Muscle of leg (tissue), 11 donors: ENCODE data around the gene NRCAM. TPM values are rescaled to one million over a fixed set of nuclear protein-coding genes. Genes with fewer than 3 reads are reported as not detected.
A peak's percentile ranks its signal among the peaks of the same experiment; 100 is the strongest.

Source experiments
- DNase-seq: peaks from one replicate; pipeline ENCODE4 v3.0.0; 2013
- H3K27ac ChIP-seq: one replicate; pipeline ENCODE4 v1.5.1; 2013; ENCODE audit warnings: mild to moderate bottlenecking, low read length, control low read depth
- H3K27me3 ChIP-seq: one replicate; pipeline ENCODE4 v1.6.1; 2013; ENCODE audit warnings: low read length; ENCODE audit not compliant: control insufficient read depth, insufficient read depth
- H3K36me3 ChIP-seq: one replicate; pipeline ENCODE4 v1.6.1; 2013; ENCODE audit warnings: low read length; ENCODE audit not compliant: control insufficient read depth, insufficient read depth
- H3K4me1 ChIP-seq: one replicate; pipeline ENCODE4 v1.6.1; 2013; ENCODE audit warnings: low read length; ENCODE audit not compliant: control insufficient read depth, insufficient read depth
- H3K4me3 ChIP-seq: one replicate; pipeline ENCODE4 v1.5.1; 2013; ENCODE audit warnings: low read length, control low read depth
- H3K9me3 ChIP-seq: replicated peaks from 2 replicates; pipeline ENCODE4 v1.6.1; 2013; ENCODE audit warnings: low read depth, low read length; ENCODE audit not compliant: control insufficient read depth
- WGBS: methylation state at CpG from one replicate; pipeline ENCODE4 v1.1.5; 2013; ENCODE audit warnings: missing lambda C conversion rate; ENCODE audit not compliant: insufficient coverage; 5-methylcytosine and 5-hydroxymethylcytosine counted together
- polyA plus RNA-seq, 8 donors: library from polyadenylated mRNA; unstranded; fragments of 120-200 nt; gene quantifications; one replicate each; pipeline versions ENCODE4 v1.2.1 to v1.2.3, GENCODE V29; 2013; ENCODE audit warnings: inconsistent platforms in 1 of 8, low replicate concordance in 1 of 8; ENCODE audit not compliant: insufficient read length in 8 of 8, insufficient read depth in 1 of 8
- total RNA-seq: library from RNA; stranded (reverse); fragments of 120-200 nt; gene quantifications from one replicate; pipeline ENCODE4 v1.2.4, GENCODE V29; 2013

NRCAM gene
- total and polyA plus RNA-seq, 9 donors: 17.5 to 35.6 (median 23.3) TPM

DNA sequence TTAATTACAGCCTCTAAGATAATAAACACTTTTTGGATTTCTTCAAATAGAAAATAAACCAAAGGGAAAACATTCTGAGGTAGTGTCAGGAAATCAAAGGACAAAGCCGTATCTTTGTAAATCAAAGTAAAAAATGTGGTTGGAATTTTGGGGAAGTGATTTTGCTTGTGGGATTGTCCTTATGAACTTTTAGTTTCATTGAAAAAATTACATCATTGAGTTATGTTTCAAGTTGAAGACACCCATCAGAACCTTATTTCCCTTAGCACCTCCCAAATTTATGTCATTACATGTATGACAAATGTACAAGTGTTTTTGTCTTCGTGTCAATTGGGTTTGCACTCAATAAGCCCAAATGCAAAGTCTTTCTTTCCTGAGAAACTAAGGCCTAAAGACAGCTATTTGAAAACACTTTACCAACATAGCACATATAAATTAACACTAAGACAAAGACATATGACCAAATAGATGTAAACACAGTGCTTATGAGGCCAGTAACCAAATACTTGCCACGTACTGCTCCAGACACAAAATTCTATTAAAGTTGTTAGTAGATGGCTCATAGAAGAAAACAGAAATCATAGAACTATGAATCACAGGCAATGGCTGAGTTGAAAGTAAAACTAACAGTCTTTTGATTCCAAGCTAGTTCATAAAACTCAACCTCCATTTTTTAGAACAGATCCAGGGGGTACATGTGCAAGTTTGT, 299.2 kb downstream of the NRCAM start:
- Histone ChIP-seq H3K4me3 (no peak overlapping the region), H3K27ac (no peak overlapping the region), H3K9me3 (no peaks in the 10 kb centered on the region), H3K27me3 (no peaks in the 10 kb centered on the region), H3K4me1 (no peaks in the 10 kb centered on the region), H3K36me3 (no peaks in the 10 kb centered on the region)
- DNase-seq: no peak
- WGBS: no CpG with 5 or more reads among the region's 3 CpGs

DNA sequence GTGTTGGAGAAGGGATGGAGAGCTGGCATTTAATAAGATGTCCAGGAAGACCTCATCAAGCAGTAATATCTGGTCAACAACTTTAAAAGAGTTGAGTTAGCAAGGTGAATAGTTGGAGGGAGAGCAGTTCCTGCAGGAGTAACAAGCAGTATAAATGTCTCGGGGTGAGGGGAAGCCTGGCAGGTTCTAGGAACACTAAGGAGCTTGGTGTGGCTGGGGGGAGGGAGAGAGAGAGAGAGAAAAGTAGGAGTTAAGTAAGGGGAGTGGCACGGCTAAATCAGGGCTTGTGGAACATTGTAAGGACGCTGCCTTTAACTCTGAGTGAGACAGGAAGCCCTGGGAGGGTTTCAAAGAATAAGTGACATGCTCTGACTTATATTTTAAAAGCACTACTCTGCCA, 304.0 kb downstream of the NRCAM start:
- H3K36me3 ChIP-seq: no peaks in the 10 kb centered on the region
- H3K9me3 ChIP-seq: no peaks in the 10 kb centered on the region
- no peaks in the 10 kb centered on the region for H3K27me3 ChIP-seq
- 38% methylated on average over 1 of the region's 3 CpGs for WGBS
- DNase-seq: no peak
- no peak overlapping the region for H3K4me3 ChIP-seq
- H3K4me1 ChIP-seq: no peaks in the 10 kb centered on the region
- H3K27ac ChIP-seq: no peak overlapping the region

DNA sequence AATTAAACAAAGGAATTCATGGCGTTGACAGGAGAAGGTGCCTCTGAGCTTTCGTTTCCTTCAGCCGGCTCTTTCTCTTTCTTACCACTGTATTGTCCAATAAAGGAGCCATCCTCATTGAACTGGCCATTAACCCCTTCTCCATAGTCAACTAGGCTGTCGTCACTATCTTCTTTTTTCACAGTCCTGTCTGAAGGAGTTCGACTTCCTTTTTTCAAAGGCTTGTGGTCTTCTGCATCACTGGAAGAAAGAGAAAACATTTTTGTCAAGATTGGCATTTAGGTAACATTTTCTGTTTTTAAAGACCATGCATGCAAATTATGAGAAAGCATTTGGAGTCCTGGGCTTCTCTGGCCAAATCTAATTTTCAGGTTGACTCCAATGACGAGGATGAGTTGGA, 306.3 kb downstream of the NRCAM start:
- peaks cover 7% of the 10 kb centered on the region for H3K4me1 ChIP-seq
- WGBS: 20% methylated on average over 1 of the region's 6 CpGs
- H3K36me3 ChIP-seq: no peaks in the 10 kb centered on the region

DNA sequence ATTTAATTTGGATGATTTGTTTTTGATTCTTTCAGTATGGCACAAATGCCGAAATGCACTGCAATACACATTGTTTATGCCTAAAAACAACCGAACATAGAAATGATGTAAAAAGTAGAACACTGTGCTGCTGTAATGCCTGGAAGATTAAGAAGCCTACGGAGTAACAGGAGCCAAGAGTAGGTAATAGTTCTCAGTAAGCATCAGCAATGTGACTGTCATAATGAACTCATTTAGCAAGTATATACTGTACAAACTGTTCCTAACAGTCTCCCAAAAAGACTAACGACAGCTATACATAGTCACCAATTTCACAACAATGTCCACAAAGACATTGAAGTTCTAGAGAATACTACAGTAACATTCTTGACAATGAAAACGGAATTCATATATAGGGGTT, 307.1 kb downstream of the NRCAM start:
- Histone ChIP-seq H3K4me1 (peaks cover 7% of the 10 kb centered on the region), H3K9me3 (no peaks in the 10 kb centered on the region), H3K27ac (no peak overlapping the region), H3K27me3 (no peaks in the 10 kb centered on the region), H3K36me3 (no peaks in the 10 kb centered on the region), H3K4me3 (no peak overlapping the region)
- no CpG with 5 or more reads among the region's 5 CpGs for WGBS
- DNase-seq: no peak

More for the DNA sequence above, 306.3 kb downstream of the NRCAM start:
- no peaks in the 10 kb centered on the region for H3K27me3 ChIP-seq
- DNase-seq: no peak
- H3K4me3 ChIP-seq: no peak overlapping the region
- H3K27ac ChIP-seq: no peak overlapping the region
- H3K9me3 ChIP-seq: no peaks in the 10 kb centered on the region

DNA sequence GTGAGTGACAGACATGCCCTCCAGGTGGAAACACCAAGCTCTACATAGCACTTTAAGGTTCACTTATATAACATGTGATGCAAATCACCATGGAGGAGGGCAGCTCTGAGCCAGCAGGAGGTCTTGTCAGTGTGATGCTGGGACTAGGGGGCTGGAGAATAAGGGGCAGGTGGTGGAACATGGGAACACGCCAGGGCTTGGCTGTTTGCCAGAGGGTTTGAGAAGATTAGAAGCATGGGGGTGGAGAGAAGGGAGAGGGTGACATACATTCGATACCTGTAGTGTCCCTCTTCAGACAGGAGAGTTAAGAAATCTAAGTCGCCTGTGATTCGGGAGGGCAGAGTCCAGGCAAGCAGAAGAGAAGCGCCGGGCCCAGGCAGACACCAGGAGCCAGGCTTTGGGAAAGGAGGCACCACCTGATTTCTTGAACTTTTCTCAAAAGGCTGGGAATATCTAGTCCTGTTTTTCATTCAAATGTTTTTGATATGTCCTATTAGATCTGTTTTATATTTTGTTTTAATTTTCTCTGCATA, 309.1 kb downstream of the NRCAM start:
- Histone ChIP-seq H3K27ac (no peak overlapping the region), H3K4me1 (peaks cover 7% of the 10 kb centered on the region), H3K36me3 (no peaks in the 10 kb centered on the region), H3K4me3 (no peak overlapping the region), H3K9me3 (no peaks in the 10 kb centered on the region), H3K27me3 (no peaks in the 10 kb centered on the region)
- 60% methylated on average over 6 of the region's 6 CpGs for WGBS
- peak; percentile 32 for DNase-seq

DNA sequence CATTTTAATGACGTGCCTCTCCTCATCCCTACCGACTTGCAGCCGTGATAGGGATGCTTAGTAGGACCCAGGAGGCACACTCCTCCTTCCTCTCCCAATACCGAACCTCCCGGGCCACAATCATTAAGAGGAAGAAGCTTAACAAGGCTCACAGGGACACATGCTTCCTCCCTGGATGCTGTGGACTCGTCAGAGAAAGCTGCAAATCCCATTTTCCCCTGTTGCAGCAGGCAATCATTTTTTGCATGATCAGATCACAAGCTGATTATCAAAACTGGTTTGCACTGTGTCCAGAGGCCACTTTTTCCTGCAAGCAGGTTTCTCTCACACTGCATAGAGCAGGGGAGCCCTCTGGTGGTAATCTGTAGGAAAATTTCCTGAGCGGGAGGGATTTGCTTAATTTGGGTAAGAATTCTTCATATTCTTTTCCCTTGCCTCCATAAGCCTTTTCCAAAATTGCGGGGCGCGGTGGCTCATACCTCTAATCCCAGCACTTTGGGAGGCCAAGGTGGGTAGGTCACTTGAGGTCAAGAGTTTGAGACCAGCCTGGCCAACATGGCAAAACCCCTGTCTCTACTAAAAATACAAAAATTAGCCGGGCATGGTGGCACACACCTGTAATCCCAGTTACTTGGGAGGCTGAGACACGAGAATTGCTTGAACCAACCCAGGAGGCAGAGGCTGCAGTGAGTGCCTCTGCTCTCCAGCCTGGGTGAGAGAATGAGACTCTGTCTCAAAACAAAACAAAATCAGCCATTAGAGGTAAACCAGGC, 310.0 kb downstream of the NRCAM start:
- 0% methylated on average over 3 of the region's 12 CpGs for WGBS
- no peaks in the 10 kb centered on the region for H3K27me3 ChIP-seq
- peaks cover 7% of the 10 kb centered on the region for H3K4me1 ChIP-seq
- H3K9me3 ChIP-seq: no peaks in the 10 kb centered on the region
- H3K36me3 ChIP-seq: no peaks in the 10 kb centered on the region
- no peak overlapping the region for H3K27ac ChIP-seq
- H3K4me3 ChIP-seq: peak overlapping the region; percentile 25
- peak; percentile 92 for DNase-seq

DNA sequence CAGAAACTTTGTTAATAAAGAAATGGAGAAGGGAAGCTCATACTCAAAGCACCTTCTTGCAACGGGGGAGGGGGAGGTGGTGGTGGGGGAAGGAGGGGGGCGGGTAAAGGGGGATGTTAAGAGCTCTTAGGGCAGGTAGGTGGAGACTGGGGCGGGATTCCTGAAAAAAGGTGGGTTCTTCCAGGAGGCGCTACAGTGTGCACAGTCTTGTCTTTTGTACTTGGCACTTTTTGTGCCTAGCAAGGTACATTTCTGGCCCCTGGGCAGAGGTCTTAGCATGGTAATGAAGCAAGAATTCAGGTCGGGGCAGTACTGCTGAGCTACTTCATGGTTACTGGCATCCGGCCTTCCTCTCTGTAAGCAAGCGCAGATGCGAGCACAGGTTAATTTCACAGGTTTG, 310.8 kb downstream of the NRCAM start:
- H3K9me3 ChIP-seq: no peaks in the 10 kb centered on the region
- 94% methylated on average over 2 of the region's 8 CpGs for WGBS
- no peak for DNase-seq
- H3K27me3 ChIP-seq: no peaks in the 10 kb centered on the region
- H3K4me1 ChIP-seq: peaks cover 7% of the 10 kb centered on the region
- H3K36me3 ChIP-seq: no peaks in the 10 kb centered on the region
- H3K4me3 ChIP-seq: no peak overlapping the region
- no peak overlapping the region for H3K27ac ChIP-seq

DNA sequence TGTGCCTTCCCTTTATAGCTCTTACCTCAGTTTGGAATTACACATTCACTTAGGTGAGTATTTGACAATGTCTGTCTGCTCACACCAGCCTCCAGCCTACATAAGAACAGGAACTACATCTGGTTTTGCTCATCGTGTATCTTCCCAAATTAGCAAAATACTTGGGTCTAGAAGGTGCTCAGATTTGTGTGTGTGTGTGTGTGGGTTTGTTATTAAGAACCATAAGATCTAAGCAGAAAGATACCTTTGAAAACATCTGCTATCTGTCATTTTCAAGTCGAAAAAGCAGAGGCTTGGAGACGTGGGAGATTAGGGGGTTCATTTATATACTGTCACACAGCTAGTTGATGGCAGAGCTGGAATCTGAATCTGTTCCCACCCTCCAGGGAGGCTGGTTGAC, 311.3 kb downstream of the NRCAM start:
- Histone ChIP-seq H3K27ac (no peak overlapping the region), H3K4me3 (no peak overlapping the region), H3K9me3 (no peaks in the 10 kb centered on the region), H3K27me3 (no peaks in the 10 kb centered on the region), H3K36me3 (no peaks in the 10 kb centered on the region), H3K4me1 (peaks cover 7% of the 10 kb centered on the region)
- no peak for DNase-seq
- WGBS: no CpG with 5 or more reads among the region's 3 CpGs

DNA sequence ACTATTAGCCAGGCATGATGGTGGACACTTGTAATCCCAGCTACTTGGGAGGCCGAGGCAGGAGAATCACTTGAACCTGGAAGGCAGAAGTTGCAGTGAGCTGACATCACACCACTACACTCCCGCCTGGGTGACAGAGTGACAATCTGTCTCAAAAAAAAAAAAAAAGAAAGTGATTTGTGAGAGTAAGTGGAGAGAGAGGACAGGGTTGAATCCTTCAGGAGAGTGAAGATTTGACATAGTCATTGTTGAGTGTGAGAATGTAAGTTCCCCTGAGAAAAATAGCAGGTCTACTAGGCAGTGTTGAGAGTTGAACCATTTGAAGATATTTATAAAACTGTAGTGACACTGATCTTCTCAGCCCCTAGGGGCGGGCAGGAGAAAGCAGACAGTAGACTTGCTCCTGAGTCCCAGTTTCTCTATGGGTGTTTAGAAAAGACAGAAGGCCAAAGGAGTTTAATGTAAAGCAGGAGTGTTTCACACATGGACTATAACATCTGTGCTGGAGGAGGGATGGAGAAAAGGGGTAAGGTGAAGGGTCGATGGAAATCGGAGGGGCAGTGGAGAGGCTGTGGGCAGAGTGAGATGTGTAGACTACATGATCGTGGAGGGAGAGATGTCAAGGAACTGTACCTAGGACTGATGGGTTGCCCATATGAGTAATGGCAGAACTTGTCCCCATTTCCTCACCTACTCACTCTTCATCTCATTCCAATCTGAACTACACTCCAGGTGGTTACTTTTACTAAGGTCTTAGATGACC, 312.4 kb downstream of the NRCAM start:
- Histone ChIP-seq H3K4me1 (peaks cover 7% of the 10 kb centered on the region), H3K9me3 (no peaks in the 10 kb centered on the region), H3K4me3 (no peak overlapping the region), H3K27ac (no peak overlapping the region), H3K27me3 (no peaks in the 10 kb centered on the region), H3K36me3 (no peaks in the 10 kb centered on the region)
- no peak for DNase-seq
- WGBS: 81% methylated on average over 3 of the region's 6 CpGs
